Inflammatory macrophage (primary cell): ENCODE measurements around the gene PLS3.

Experiments used
- DNase-seq, 2 donors: peaks; one replicate each; pipeline ENCODE4 v3.0.0-alpha.2; 2020 to 2022

PLS3 gene

GRCh38 chrX:115571712-115572111, 10.7 kb downstream of the PLS3 start:
- DNase-seq = no peak

- DNase-seq = no peak
These were observed 12.2 kb downstream of the PLS3 start for GRCh38 chrX:115573185-115573584.

- no peak for DNase-seq
These were observed 15.7 kb downstream of the PLS3 start for GRCh38 chrX:115576676-115577075.

- no peak for DNase-seq
These were observed 18.4 kb downstream of the PLS3 start for GRCh38 chrX:115579327-115579726.

- no peak for DNase-seq
These were observed 18.9 kb downstream of the PLS3 start for GRCh38 chrX:115579786-115580294.

- DNase-seq = no peak
These were observed 21.0 kb downstream of the PLS3 start for GRCh38 chrX:115581759-115582615.

- DNase-seq = no peak
These were observed 21.9 kb downstream of the PLS3 start for GRCh38 chrX:115582616-115583495.

GRCh38 chrX:115583496-115584004, 22.6 kb downstream of the PLS3 start:
- no peak for DNase-seq

- peak in 1 of 2 donors; percentile 3 for DNase-seq
These were observed 23.7 kb downstream of the PLS3 start for GRCh38 chrX:115584696-115585095.

- DNase-seq = no peak
These were observed 27.2 kb downstream of the PLS3 start for GRCh38 chrX:115588179-115588578.

- no peak for DNase-seq
These were observed 28.4 kb downstream of the PLS3 start for GRCh38 chrX:115589419-115589818.

- no peak for DNase-seq
These were observed 30.4 kb downstream of the PLS3 start for GRCh38 chrX:115591420-115591819.

GRCh38 chrX:115591856-115592842, 31.2 kb downstream of the PLS3 start:
- DNase-seq = no peak

- DNase-seq = peak; percentile 6 to 16
These were observed 32.2 kb downstream of the PLS3 start for GRCh38 chrX:115592997-115593734.

GRCh38 chrX:115595049-115595448, 34.1 kb downstream of the PLS3 start:
- no peak for DNase-seq

- DNase-seq = no peak
These were observed 37.6 kb downstream of the PLS3 start for GRCh38 chrX:115598556-115598955.

- DNase-seq = no peak
These were observed 41.3 kb downstream of the PLS3 start for GRCh38 chrX:115602308-115602707.

- DNase-seq = no peak
These were observed 41.9 kb downstream of the PLS3 start for GRCh38 chrX:115602729-115603389.

- no peak for DNase-seq
These were observed 42.6 kb downstream of the PLS3 start for GRCh38 chrX:115603534-115604074.

- DNase-seq = no peak
These were observed 45.9 kb downstream of the PLS3 start for GRCh38 chrX:115606861-115607260.
